Measurements from ENCODE around the gene PTTG1.

The PTTG1 gene

DNA sequence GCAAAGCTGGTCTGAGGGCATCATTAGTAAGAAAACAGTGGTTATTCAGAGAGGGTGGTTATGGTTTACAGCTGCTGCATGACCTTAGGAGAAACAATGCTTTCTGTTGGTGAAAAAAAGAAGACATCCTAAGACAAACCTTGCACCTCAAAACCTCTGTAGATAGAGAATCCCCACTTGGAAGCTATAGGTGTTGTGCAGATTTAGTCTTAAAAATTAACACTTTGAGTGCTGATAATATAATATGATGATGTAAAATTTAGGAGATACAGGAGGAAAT lies 1.4 kb upstream of the PTTG1 start:
- in situ Hi-C loops (cut with MboI; ENCODE audit: low sequenced_read_pairs), result no loop called here

GRCh38 chr5:160423099-160423498 lies 1.4 kb downstream of the PTTG1 start:
- in situ Hi-C loops (cut with MboI; ENCODE audit: low sequenced_read_pairs), result no loop called here

GRCh38 chr5:160427607-160428006 lies 6.0 kb downstream of the PTTG1 start:
- in situ Hi-C loops (cut with MboI; ENCODE audit: low sequenced_read_pairs), result no loop called here

DNA sequence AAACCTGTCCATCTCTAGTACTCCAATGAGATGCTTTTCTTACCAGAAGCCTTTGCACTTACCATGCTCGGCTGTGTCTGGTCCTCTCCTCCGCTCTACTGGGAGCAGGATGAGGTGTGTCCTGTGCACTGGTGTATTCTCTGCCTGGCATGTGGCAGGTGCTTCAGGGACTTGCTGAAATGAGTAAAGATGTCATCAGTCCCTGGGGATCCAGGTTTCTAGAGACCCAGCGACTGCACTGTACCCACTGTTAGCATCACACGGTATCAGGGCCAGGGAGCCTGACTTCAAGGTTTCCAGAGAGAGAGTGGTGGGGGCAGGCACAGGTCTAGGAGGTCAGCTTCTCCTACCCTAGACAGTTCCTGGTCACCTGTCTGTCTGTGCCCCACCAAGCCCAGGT lies 10.5 kb downstream of the PTTG1 start:
- in situ Hi-C loops (cut with MboI; ENCODE audit: low sequenced_read_pairs), result loop anchor here (10.0 kb wide), 1 partner anchor 63 kb away; no protein-coding TSS in a partner anchor

- in situ Hi-C loops (cut with MboI; ENCODE audit: low sequenced_read_pairs), result loop anchor here (10.0 kb wide), 1 partner anchor 62 kb away; no protein-coding TSS in a partner anchor
Measured at GRCh38 chr5:160432787-160433186, 11.1 kb downstream of the PTTG1 start.

GRCh38 chr5:160434022-160434531 lies 12.4 kb downstream of the PTTG1 start:
- in situ Hi-C loops (cut with MboI; ENCODE audit: low sequenced_read_pairs), result loop anchor here (10.0 kb wide), 1 partner anchor 61 kb away; no protein-coding TSS in a partner anchor

DNA sequence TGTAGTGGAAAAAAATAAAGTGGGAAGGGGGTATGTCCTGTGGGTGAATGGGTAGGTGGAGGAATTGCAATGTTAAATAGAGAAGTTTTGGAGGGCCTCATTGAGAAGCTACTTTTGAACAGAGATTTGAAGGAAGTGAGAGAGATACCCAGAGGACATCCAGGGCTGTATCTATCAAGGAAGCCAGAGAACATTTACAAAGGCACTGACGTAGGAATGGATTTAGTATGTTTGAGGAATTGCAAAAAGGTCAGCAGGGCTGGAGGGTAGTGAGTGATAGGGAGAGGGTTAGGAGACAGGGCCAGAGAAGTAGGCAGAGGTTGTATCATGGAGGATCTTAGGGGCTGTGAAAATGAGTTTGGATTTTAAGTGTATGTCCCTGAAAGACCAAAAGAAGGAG lies 13.9 kb downstream of the PTTG1 start:
- in situ Hi-C loops (cut with MboI; ENCODE audit: low sequenced_read_pairs), result loop anchor here (10.0 kb wide), 1 partner anchor 59 kb away; no protein-coding TSS in a partner anchor

GRCh38 chr5:160436017-160436416 lies 14.4 kb downstream of the PTTG1 start:
- in situ Hi-C loops (cut with MboI; ENCODE audit: low sequenced_read_pairs), result loop anchor here (10.0 kb wide), 1 partner anchor 59 kb away; no protein-coding TSS in a partner anchor

- in situ Hi-C loops (cut with MboI; ENCODE audit: low sequenced_read_pairs), result loop anchor here (10.0 kb wide), 1 partner anchor 58 kb away; no protein-coding TSS in a partner anchor
Measured at GRCh38 chr5:160436661-160437060, 15.0 kb downstream of the PTTG1 start.

GRCh38 chr5:160437271-160437670 lies 15.6 kb downstream of the PTTG1 start:
- in situ Hi-C loops (cut with MboI; ENCODE audit: low sequenced_read_pairs), result loop anchor here (10.0 kb wide), 1 partner anchor 58 kb away; no protein-coding TSS in a partner anchor

GRCh38 chr5:160438316-160439204 lies 16.9 kb downstream of the PTTG1 start:
- in situ Hi-C loops (cut with MboI; ENCODE audit: low sequenced_read_pairs), result loop anchor here (10.0 kb wide), 1 partner anchor 56 kb away; no protein-coding TSS in a partner anchor

GRCh38 chr5:160439205-160439600 lies 17.5 kb downstream of the PTTG1 start:
- in situ Hi-C loops (cut with MboI; ENCODE audit: low sequenced_read_pairs), result loop anchor here (10.0 kb wide), 1 partner anchor 56 kb away; no protein-coding TSS in a partner anchor

- in situ Hi-C loops (cut with MboI; ENCODE audit: low sequenced_read_pairs), result no loop called here
Measured at GRCh38 chr5:160441311-160441781, 19.7 kb downstream of the PTTG1 start.

DNA sequence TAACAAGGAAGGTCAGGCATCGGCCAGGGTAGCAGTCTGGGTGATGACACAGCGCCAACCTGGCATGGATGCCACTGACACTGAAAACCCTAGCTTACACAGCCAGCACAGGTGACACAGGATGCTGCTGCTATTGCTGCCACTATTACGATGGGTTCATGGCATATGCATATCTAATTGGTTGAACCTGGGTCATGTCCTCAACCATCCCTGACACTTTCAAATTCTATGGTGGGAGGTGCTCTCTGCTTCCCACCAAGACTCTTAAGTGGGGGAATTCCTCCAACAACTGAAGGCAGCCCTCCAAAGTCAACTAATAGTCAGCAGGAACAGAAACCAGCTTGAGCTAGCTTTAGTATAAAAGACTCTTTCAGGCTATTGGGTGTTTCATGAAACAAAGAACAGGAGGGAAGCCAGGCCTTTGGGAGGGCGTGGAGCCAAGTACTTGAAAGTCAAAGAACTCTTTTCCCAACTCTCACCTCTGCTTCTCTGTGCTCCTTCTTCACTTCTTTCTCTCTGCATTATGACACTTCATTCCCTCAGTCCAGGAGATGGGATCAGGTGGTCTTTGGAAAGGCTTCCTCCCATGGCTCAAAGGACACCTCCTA lies 21.3 kb downstream of the PTTG1 start:
- in situ Hi-C loops (cut with MboI; ENCODE audit: low sequenced_read_pairs), result no loop called here

- in situ Hi-C loops (cut with MboI; ENCODE audit: low sequenced_read_pairs), result no loop called here
Measured at GRCh38 chr5:160444407-160444806, 22.8 kb downstream of the PTTG1 start.

- in situ Hi-C loops (cut with MboI; ENCODE audit: low sequenced_read_pairs), result no loop called here
Measured at GRCh38 chr5:160445132-160445531, 23.5 kb downstream of the PTTG1 start.

DNA sequence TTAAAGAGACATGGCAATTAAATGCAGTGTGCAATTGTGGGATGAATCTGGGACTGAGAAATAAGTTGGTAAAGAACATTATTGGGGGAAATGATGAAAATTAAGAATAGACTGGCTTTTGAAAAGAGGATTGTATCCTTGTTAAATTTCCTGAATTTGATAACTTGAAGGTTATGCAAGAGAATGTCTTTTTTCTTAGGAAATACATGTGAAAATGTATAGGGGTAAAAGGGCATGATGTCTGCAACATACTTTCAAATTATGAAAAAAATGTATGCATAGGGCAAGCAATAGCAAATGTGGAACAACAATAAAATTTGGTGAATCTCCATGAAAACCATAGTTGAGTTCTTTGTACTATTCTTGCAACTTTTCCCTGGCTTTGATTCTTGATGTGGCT lies 24.1 kb downstream of the PTTG1 start:
- in situ Hi-C loops (cut with MboI; ENCODE audit: low sequenced_read_pairs), result no loop called here

DNA sequence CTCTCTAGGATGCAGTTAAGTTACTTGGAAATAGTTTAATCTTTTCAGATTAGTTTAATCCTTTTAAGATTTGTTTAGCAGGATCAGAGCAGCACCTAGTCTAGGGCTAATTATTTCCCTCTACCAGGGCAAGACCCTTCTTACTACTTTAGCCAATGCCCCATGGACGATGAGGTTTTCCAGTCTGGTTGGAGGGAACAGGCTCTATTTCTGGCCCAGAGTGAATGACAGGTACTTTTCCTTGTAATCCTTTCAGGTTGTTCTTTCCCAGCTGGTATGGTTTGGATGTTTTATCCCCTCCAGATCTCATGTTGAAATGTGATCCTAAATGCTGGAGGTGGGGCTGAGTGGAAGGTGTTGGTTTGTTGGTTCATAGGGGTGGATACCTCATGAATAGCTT lies 27.2 kb downstream of the PTTG1 start:
- in situ Hi-C loops (cut with MboI; ENCODE audit: low sequenced_read_pairs), result no loop called here

DNA sequence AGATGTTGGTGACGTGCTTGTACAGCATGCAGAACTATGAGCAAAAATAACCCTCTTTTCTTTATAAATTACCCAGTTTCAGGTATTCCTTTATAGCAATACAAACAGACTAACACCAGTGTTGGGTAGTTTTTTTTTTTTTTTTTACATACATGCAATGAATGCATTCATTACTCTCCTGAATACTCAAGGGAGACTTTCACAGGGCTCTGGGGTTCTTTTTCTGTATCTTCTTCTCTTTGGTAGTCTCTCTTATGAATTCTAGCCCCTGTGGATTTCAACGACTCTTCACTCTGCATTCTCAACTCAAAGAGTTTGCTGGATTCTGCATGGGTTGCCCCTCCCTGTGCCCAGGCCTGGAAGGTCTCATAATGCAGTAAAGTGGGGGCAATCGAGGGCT lies 27.8 kb downstream of the PTTG1 start:
- in situ Hi-C loops (cut with MboI; ENCODE audit: low sequenced_read_pairs), result no loop called here

- in situ Hi-C loops (cut with MboI; ENCODE audit: low sequenced_read_pairs), result no loop called here
Measured at GRCh38 chr5:160450164-160450932, 28.7 kb downstream of the PTTG1 start.

DNA sequence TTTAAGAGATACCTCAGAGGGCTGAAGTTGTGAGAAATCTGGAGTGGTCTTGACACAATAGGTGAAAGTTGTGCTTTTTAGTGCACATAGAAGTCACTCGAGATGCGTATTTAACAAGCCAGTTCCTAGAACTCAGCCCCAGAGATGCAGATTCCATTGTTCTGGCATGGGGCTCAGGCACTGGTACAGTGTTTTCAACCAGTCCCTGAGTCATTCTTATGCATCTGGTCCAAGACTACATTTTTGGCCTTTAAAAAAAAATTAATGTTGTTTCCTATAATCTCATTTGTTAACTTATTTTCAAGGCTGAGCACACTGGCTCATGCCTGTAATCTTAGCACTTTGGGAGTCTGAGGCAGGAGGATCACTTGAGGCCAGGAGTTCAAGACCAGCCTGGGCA lies 29.6 kb downstream of the PTTG1 start:
- in situ Hi-C loops (cut with MboI; ENCODE audit: low sequenced_read_pairs), result no loop called here
